ENCODE data around the gene TUBB2B. TPM values are rescaled to one million over a fixed set of nuclear protein-coding genes. Genes with fewer than 3 reads are reported as not detected.

TUBB2B gene
- total RNA-seq, 1 donor = 2.9 TPM

- peak; percentile 79 for DNase-seq (ENCODE audit: low read depth)
- no peak for TF ChIP-seq CTCF (IDR thresholded peaks at IDR 0.05; ENCODE audit: insufficient read depth, low read length)
- H3K4me3 ChIP-seq (ENCODE audit: low read depth, low read length) = peak within 1 kb of the TSS; percentile 92
Observed at GRCh38 chr6:3258720-3259490, 31.5 kb upstream of the TUBB2B start, which contains the start of gene PSMG4. TSS of gene PSMG4 (plus strand) at chr6:3258947. CDS start at chr6:3259023, 76 bp downstream.

GRCh38 chr6:3258201-3258600, 30.7 kb upstream of the TUBB2B start:
- TF ChIP-seq CTCF (IDR thresholded peaks at IDR 0.05; ENCODE audit: insufficient read depth, low read length) = no peak
- no peak for DNase-seq (ENCODE audit: low read depth)
- H3K4me3 ChIP-seq (ENCODE audit: low read depth, low read length) = peak overlapping the region; percentile 60

GRCh38 chr6:3253597-3253961, 26.1 kb upstream of the TUBB2B start:
- TF ChIP-seq CTCF (IDR thresholded peaks at IDR 0.05; ENCODE audit: insufficient read depth, low read length) = no peak
- DNase-seq (ENCODE audit: low read depth) = no peak
- no peak overlapping the region for H3K4me3 ChIP-seq (ENCODE audit: low read depth, low read length)

GRCh38 chr6:3252861-3253596, 25.6 kb upstream of the TUBB2B start:
- no peak overlapping the region for H3K4me3 ChIP-seq (ENCODE audit: low read depth, low read length)
- no peak for DNase-seq (ENCODE audit: low read depth)

GRCh38 chr6:3252369-3252768, 24.9 kb upstream of the TUBB2B start:
- H3K4me3 ChIP-seq (ENCODE audit: low read depth, low read length) = no peak overlapping the region
- no peak for DNase-seq (ENCODE audit: low read depth)
- no peak for TF ChIP-seq CTCF (IDR thresholded peaks at IDR 0.05; ENCODE audit: insufficient read depth, low read length)

More at GRCh38 chr6:3252861-3253596, 25.6 kb upstream of the TUBB2B start:
- TF ChIP-seq CTCF (IDR thresholded peaks at IDR 0.05; ENCODE audit: insufficient read depth, low read length) = no peak

- DNase-seq (ENCODE audit: low read depth) = peak; percentile 86
- peak; percentile 100 for TF ChIP-seq CTCF (IDR thresholded peaks at IDR 0.05; ENCODE audit: insufficient read depth, low read length)
- H3K4me3 ChIP-seq (ENCODE audit: low read depth, low read length) = no peak overlapping the region
Observed at GRCh38 chr6:3251462-3252314, 24.2 kb upstream of the TUBB2B start.

Data from fibroblast of the aortic adventitia (primary cell).